NT2/D1 (cell line): ENCODE measurements around the gene SARDH.

ENCODE experiments used
- DNase-seq: peaks from one replicate; pipeline ENCODE4 v3.0.0-alpha.2; 2011; ENCODE audit warnings: low read depth, low spot score
- H3K27me3 ChIP-seq: 2 replicates; pipeline ENCODE4 v1.6.0; 2011; ENCODE audit warnings: mild to moderate bottlenecking; ENCODE audit not compliant: insufficient read length, insufficient read depth
- H3K36me3 ChIP-seq: 2 replicates; pipeline ENCODE4 v1.6.1; 2011; ENCODE audit warnings: mild to moderate bottlenecking, low read length, mixed read lengths; ENCODE audit not compliant: insufficient read depth, insufficient read length
- H3K4me1 ChIP-seq: 2 replicates; pipeline ENCODE4 v1.5.1; 2011; ENCODE audit not compliant: insufficient read depth, insufficient read length
- H3K4me3 ChIP-seq: 2 replicates; pipeline ENCODE4 v1.5.1; 2011; ENCODE audit warnings: low read depth; ENCODE audit not compliant: insufficient read length
- H3K9ac ChIP-seq: 2 replicates; pipeline ENCODE4 v1.6.0; 2011; ENCODE audit warnings: low read depth; ENCODE audit not compliant: insufficient read length
- H3K9me3 ChIP-seq: 2 replicates; pipeline ENCODE4 v1.5.1; 2011; ENCODE audit warnings: mild to moderate bottlenecking, low read length; ENCODE audit not compliant: insufficient read depth
- SUZ12 ChIP-seq: IDR thresholded peaks from 2 replicates; pipeline ENCODE4 v1.6.1; 2011; ENCODE audit not compliant: insufficient read length, insufficient read depth; ENCODE audit errors: extremely low read depth
- YY1 ChIP-seq: IDR thresholded peaks from 2 replicates; pipeline ENCODE4 v1.6.1; 2011; ENCODE audit not compliant: insufficient read length, insufficient read depth
- ZNF274 ChIP-seq: IDR thresholded peaks from 2 replicates; pipeline ENCODE4 v1.6.1; 2011; ENCODE audit warnings: mild to moderate bottlenecking, low read depth, low read length

Gene SARDH

DNA sequence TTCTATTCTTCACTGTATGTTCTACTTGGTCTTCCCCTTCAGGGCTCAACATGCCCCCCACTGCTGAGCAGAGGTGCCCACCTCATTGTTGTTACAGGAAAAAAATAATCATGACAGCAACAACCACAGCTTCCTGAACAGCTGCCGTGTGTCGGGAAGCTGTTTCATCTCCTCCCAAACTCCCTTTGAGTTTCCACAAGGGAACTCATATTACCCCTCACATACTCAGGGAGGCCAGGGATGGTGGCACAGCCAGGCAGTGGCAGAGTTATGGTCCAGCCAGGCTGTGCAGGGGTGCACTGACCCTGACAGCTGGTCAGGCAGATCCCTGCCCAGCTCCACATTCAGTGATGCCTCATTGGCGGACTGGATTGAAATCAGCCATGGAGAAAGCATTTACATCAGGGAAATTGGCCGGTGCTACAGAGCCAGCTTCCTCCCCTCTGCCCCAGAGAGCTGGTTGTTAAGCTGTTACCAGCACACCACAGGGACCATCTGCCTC is 37.3 kb downstream of the SARDH start:
- Histone ChIP-seq H3K4me1 (peaks cover 6% of the 10 kb centered on the region), H3K27me3 (no peaks in the 10 kb centered on the region), H3K4me3 (no peak overlapping the region), H3K9ac (no peak overlapping the region), H3K36me3 (no peaks in the 10 kb centered on the region), H3K9me3 (no peaks in the 10 kb centered on the region)
- no peak for DNase-seq
- no peak for TF ChIP-seq ZNF274
- no peak for TF ChIP-seq SUZ12
- TF ChIP-seq YY1: no peak

GRCh38 chr9:133699546-133699945 is 38.6 kb downstream of the SARDH start:
- Histone ChIP-seq H3K36me3 (no peaks in the 10 kb centered on the region), H3K27me3 (no peaks in the 10 kb centered on the region), H3K4me3 (no peak overlapping the region), H3K4me1 (peaks cover 6% of the 10 kb centered on the region), H3K9ac (no peak overlapping the region), H3K9me3 (no peaks in the 10 kb centered on the region)
- no peak for DNase-seq
- TF ChIP-seq YY1 (no peak), SUZ12 (no peak), ZNF274 (no peak)

GRCh38 chr9:133696071-133696472 is 42.1 kb downstream of the SARDH start:
- Histone ChIP-seq H3K4me3 (no peak overlapping the region), H3K9me3 (no peaks in the 10 kb centered on the region), H3K27me3 (no peaks in the 10 kb centered on the region), H3K4me1 (peaks cover 9% of the 10 kb centered on the region), H3K36me3 (no peaks in the 10 kb centered on the region), H3K9ac (no peak overlapping the region)
- DNase-seq: no peak
- TF ChIP-seq YY1 (no peak), ZNF274 (no peak), SUZ12 (no peak)

GRCh38 chr9:133694686-133695085 is 43.5 kb downstream of the SARDH start:
- no peak for DNase-seq
- Histone ChIP-seq H3K36me3 (no peaks in the 10 kb centered on the region), H3K9me3 (no peaks in the 10 kb centered on the region)

DNA sequence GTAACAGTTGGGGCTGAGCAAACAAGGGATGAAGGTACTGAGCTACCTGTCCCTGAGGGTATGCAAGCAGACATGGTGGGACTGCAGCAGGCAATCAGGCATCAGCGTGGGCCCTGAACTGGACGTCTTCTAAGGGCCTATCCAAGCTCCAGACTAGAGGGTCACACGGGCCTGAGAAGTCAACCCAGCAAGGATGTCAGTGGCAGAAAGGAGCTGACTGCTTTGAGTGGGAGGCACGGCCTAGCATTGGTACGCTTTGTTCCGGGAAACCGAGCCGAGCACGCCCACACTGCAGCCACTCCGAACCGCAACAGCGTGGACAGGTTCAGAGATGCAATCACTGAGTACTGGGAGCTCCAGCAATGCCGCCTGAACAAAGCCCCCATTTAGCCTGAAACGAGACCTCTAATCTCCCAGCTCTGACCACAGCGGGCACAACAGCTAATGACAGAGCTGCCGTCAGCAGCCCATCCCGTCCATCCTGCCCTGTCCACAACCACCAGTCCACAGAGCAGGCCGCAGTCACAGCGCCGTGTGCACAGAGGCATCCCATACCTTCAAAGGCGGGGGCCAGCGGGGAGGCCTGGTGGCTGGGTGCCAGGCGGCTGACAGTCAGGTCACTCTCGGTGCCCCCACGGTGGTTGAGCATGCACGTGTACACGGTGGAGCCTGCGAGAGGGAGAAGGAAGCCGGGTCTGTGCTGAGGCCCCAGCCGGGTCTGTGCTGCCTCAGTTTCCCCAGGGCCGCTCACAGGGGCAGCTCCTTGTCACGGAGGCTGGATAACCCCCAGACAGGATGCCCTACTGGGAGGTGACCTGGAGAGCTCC is 44.2 kb downstream of the SARDH start:
- H3K9ac ChIP-seq: no peak overlapping the region
- H3K4me1 ChIP-seq: peaks cover 12% of the 10 kb centered on the region
- DNase-seq: no peak
- H3K36me3 ChIP-seq: no peaks in the 10 kb centered on the region
- H3K4me3 ChIP-seq: no peak overlapping the region
- TF ChIP-seq YY1 (no peak), SUZ12 (no peak), ZNF274 (no peak)
- H3K9me3 ChIP-seq: no peaks in the 10 kb centered on the region
- H3K27me3 ChIP-seq: no peaks in the 10 kb centered on the region

More at GRCh38 chr9:133694686-133695085, 43.5 kb downstream of the SARDH start:
- Histone ChIP-seq H3K9ac (no peak overlapping the region), H3K4me1 (peaks cover 9% of the 10 kb centered on the region), H3K4me3 (no peak overlapping the region), H3K27me3 (no peaks in the 10 kb centered on the region)
- TF ChIP-seq SUZ12 (no peak), YY1 (no peak), ZNF274 (no peak)

DNA sequence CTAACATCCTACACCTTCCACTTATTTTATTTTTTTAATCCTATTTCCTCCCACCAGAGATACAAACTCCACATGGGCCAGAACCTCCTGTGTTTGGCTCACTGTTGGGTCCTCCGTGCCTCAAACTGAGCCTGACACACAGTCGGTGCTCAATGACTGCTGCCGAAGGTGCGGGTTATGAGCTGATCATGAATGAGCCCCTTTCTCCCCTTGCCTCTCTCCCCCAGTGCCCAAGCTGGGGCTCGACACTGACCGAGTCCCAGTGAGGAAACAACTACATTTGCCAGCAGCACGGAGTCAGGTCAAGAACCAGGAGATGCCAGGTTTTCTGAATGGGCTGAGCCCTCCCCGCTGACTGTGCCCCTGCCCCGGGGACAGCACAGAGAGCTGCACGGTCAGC is 45.0 kb downstream of the SARDH start:
- no peaks in the 10 kb centered on the region for H3K27me3 ChIP-seq
- H3K9me3 ChIP-seq: no peaks in the 10 kb centered on the region
- H3K36me3 ChIP-seq: no peaks in the 10 kb centered on the region
- H3K4me1 ChIP-seq: peaks cover 12% of the 10 kb centered on the region
- no peak overlapping the region for H3K9ac ChIP-seq
- DNase-seq: no peak
- H3K4me3 ChIP-seq: no peak overlapping the region
- TF ChIP-seq YY1 (no peak), SUZ12 (no peak)

GRCh38 chr9:133692364-133692985 is 45.7 kb downstream of the SARDH start:
- H3K27me3 ChIP-seq: no peaks in the 10 kb centered on the region
- H3K9me3 ChIP-seq: no peaks in the 10 kb centered on the region
- DNase-seq: no peak
- H3K4me1 ChIP-seq: peaks cover 12% of the 10 kb centered on the region
- no peak overlapping the region for H3K4me3 ChIP-seq
- no peaks in the 10 kb centered on the region for H3K36me3 ChIP-seq
- no peak for TF ChIP-seq SUZ12
- no peak for TF ChIP-seq ZNF274
- TF ChIP-seq YY1: no peak
- H3K9ac ChIP-seq: no peak overlapping the region
